ENCODE measurements around the gene ANKRD33.

Gene ANKRD33

DNA sequence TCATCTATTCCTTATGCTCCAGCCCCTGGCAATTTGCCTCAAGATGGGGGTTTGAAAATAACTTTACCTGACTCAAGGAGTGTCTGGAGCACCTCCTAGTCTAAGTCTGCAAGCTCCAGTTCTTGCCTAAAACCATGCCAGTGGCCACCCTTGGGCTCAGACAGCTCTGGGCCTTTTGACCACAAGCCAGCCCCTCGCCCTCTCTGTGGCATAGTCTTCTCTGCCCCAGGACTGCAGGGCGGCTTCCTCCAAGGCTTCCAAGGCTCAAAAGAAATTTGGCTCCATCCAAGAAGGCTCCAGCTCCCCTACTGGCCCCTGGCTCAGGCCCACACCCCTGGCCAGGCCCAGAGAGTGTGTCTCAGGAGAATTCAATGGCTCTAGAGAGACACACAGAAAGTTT lies 34.2 kb downstream of the ANKRD33 start:
- DNase-seq, result no peak

DNA sequence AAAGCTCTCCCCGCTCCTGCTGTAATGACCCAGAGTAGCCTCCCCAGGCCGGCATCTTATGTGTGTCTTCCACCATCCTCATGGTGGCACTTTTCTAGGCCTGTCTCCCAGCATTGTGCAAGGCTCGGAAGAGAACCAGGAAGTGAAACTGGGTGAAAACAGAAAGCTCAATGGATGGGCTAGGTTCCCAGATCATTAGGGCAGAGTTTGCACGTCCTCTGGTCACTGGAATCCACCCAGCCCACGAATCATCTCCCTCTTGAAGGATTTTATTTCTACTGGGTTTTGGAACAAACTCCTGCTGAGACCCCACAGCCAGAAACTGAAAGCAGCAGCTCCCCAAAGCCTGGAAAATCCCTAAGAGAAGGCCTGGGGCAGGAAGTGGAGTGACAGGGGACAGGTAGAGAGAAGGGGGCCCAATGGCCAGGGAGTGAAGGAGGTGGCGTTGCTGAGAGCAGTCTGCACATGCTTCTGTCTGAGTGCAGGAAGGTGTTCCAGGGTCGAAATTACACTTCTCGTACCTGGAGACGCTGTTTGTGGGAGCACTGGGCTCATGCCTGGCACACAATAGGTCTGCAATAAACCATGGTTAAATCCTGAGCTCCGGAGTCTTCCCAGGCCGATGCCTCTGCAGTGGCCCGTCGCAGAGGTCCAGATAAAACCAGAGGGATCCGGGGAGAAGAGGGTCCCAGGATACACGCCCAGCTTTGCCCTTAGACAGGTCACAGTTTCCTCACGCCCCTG lies 35.0 kb downstream of the ANKRD33 start:
- no peak for DNase-seq

DNA sequence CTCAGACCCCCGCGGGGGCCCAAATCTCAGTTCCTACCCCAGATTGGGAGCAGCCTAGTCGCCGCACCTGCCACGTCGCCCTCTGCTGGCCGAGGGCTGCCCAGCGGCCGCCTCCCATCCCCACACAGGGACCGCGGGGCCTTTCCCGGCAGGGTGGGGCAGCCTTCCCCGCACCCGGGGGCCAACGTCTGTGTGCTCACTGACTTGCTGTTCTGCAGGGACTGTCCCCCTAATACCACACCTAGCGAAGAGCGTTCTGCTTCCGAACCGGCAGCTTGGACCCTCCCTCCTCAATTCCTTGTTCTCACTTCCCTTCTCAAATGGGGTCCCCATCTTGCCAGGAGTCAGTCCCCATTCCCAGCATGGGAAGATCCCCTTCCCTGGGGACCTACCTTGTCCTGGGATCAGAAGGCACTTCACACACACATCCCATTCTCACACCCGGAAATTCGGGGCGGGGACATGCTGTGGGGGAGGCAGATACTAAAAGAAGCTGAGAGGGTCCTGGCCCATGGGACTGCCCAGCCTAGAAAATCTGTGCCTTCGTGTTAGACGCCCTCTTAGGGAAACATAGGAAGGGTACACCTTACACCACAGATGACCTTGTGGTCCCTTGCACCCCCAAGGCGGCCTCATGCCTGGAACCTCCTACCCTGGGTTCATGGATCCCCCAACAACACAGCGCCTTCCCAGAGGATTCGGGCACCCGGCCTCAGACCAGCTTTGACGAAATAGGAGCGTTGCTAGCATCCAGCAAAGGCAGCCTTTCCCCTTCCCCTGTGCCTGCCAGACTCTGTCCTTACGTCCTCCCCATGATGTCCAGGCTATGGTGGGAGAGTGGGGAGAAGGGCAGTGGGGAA lies 35.8 kb downstream of the ANKRD33 start:
- peak; percentile 65 for DNase-seq

DNA sequence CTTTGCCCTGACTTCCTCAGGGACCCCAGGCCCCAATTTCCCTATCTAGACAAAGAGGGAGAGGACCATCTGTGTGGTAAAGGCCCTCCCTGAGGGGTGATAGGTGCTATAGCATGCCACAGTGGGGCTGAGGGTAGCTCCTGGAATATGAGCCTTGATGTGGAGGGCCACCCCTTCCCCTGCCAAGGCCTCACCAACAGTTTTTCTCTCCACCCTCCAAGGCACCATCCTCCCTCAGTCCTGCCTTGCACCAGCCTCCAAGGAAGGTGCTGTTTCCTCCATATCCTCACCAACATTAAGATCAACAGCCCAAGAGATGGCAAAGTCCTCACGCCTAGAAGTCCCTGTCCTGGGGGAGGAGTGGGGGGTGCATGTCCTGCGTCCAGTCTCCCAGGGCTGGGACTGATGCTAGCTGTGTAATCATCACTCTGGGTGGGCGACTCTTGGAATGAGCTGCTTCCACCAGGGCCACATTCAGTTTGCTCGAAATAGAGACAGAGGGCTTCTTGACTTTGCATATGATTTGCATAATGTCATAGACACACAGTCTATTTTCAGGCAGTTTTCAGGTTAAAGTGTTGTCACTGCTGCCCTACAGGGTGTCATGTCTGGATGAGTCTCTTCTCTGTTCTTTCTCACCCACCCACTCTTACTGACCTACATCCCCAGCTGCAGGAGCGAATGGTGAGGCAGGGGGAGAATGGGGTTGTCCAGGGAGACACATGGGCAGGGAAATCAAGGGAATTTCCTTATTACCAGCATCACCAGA lies 36.8 kb downstream of the ANKRD33 start:
- DNase-seq, result no peak

DNA sequence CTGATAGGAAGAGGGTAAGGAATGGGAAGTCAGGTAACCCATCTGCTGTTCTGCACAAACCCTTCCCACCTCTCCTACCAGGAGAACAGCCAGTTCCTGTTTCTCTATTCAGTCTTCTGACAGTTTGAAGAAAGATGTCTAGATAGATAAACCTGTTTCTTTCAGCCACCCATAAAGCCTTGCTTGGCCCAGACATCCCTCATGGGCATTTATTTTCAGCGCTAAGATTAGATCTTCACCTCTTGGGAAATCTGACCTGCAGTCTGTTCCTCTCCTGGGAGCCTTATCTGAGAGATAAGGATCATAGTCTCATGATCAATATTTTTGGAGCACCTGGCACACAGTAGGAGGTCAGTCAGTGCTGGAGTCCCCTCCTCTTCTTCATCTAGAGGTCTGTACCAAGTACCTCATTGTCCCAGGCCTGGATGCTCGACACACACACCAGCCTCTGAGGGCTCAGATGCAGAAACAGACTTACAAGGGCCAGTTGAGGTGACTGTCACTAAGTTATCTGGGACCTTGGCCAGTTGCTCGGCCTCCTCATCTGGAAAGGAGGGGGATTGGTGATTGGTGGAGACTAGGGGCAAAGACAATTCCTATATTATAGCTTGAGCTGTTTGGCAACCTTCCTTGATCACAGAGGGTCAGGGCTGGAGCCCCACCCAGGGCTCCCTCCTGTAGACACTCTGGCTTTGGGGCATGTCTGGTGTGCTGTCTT lies 37.6 kb downstream of the ANKRD33 start:
- peak; percentile 14 for DNase-seq

DNA sequence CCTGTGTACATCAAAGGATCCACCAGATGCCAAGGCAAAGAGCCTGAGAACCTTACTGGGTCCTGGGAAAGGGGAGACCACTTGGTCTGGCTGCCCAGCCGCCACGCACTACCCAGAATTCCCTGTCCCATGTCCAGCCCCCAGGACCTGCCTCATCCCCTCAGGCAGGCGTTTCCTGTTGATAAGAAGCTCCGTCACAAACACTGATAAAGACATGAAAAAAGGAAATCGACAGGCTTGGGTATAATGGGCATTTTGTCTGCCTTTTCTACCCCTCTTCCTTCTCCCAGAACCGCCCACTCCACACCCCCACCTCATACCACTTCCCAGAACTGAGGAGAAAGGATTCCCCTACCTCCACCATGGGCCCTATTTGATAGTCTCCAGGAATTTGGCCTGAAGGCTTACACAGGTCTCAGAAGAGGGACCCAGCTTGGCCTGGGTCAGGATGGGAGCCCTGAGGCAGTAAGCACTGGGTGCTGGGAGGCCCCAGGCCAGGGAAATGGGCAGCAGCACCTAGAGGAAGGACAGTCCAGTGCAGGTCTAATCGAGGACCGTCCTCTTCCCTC lies 38.2 kb downstream of the ANKRD33 start:
- DNase-seq, result peak; percentile 22

DNA sequence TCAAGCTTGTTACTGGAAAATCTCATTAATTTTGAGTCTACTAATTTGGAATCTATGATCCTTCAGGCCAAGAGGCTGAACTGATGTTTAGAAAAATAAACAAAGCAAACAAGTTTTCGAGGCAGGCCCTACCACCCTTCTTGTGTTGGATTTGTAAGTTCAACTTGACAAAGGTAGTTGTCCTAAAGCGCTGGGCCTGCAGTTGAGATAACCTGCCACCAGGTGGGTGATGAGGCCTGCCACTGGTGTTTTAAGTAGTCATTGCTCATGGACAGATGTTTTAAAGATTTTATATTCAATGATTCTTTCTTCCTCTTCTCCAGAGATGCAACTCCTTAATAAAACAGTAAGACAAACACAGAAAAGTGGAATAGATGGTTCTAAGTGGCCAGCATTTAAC lies 38.8 kb downstream of the ANKRD33 start:
- no peak for DNase-seq

DNA sequence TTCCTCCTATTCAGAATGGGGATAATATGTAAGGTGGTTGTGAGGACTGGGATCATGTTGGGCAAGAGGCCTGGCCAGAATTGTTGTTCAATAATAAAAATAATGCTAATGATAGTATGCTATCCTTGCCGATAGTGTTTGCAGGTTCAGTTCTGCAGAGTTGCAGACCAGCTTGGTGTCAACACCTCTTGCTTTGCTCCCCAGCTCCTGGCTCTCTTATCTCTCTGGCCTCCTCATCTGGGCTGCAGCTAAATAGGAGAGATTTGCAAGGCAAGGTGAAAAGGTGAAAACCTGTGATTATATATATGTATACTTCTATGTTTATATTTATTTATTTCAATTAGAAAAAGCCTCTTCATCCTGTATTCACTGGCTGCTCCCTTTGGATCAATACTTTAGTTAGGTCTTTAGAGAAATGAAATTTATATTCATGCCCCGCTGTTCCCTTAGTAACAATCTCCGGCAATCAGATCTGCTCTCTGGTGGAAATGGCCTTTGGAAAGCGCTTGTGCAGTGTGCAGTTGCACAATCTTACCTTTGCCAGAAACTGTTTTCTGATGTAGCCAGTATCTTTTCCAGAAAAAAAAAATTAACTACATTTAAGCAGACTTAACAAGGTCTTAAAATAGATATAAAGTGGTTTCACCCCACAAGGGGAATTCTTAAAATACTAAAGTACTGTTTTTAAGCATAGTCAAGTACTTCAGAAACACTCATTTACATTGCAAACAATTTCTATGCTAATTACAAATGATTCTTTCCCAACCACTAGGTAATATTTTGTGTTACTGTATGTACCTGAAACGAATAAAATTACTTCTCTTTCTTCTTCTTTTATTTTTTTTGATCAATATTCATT lies 44.5 kb downstream of the ANKRD33 start:
- DNase-seq, result no peak

DNA sequence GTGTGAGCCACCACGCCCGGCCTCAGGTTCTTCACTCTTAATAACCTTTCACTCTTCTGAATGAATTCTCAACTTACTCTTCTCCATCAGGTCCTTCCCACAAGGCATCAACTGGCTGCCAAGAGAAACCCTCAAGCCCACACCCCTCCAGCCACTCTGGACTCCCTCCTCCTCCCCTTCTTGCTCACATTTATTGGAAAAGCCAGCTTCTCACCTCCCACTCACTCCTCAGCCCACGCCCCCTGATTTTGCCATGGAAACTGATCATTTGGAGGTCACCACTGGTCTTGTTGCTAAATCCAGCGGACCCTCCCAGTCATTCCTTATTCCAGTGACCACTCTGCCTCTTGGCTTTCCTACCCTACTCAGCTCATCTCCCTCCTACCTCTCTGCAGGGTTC lies 46.2 kb downstream of the ANKRD33 start:
- no peak for DNase-seq

DNA sequence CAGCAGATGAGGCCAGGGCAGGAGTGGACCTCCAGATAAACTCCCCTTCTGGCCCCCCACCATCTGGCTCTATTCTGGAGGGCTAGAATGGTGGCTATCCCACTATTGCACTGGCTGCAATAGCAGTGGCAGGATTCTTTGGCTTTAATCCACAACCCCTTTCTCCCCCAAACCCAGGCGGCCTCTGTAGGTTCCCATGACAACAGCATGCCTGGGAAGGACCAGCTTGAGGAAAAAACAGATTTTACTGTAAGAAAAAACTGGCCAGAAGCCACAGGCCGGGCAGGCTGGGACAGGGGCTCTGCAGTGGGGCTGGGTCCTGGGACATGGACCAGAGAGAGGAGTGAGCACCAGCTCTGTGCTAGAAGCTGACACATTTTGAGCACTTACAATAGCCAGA lies 50.0 kb downstream of the ANKRD33 start:
- no peak for DNase-seq

DNA sequence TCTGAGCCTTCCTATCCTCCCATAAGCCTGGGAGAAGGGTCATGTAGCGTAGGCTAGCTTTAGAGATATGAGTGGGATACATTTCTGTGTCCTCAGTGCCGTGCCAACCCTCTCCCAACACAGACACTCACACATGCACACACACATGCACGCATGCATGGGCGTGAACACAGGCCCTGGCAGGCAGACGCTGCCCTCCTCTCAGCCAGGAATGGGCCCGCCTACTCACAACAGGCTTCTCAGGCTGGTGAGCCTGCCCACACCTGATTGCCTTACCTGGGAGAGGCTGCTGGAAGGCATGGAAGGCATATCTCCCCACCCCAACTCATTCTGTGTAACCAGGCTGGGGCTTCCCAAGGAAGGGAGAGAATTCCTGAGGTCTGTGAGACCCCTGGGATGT lies 50.8 kb downstream of the ANKRD33 start:
- no peak for DNase-seq

DNA sequence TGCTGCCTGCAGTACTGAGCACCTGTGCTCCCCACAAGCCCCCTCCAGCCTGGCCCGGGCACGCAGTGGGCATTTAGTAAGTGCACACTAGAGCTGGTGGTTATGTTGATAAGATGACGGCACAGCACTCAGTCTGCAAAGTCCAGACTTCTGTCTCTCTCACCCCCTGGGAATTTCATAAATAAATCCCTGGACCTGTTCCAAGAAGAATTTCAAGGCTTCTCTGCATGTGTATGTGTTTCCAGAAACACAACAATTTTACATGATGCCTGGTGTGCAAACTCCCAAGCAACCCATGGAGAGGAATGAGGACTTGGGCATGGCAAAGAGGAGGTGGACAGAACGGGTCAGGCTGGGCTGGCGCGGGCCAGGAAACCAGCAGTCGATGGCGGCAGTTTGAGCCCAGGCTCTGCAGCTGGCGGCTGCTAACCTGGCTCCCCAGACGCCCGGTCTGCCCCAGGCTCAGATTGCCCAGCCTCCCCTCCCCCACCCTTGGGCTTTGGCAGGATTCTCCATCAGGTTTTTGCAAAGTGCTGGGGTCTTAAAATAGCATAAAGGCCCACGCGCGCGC lies 53.2 kb downstream of the ANKRD33 start:
- DNase-seq, result no peak
